Kidney glomerular epithelial cell (primary cell): ENCODE data around the gene DTD2.

Source experiments
- DNase-seq: peaks from one replicate; lab custom pipeline; 2025; lab: John Stamatoyannopoulos, UW

DTD2 gene

GRCh38 chr14:31405106-31405505 is 52.2 kb downstream of the DTD2 start:
- no peak for DNase-seq

GRCh38 chr14:31403707-31404106 is 53.6 kb downstream of the DTD2 start:
- DNase-seq, result no peak

GRCh38 chr14:31402764-31403439 is 54.4 kb downstream of the DTD2 start:
- no peak for DNase-seq

- no peak for DNase-seq
Observed at GRCh38 chr14:31401369-31401932, 55.9 kb downstream of the DTD2 start.

- DNase-seq, result no peak
Observed at GRCh38 chr14:31400031-31400638, 57.2 kb downstream of the DTD2 start.
